HTR-8/SVneo (cell line): Measurements from ENCODE around the gene ZNF549.

Experiments
- DNase-seq: peaks from one replicate; pipeline ENCODE4 v3.0.0; 2011; ENCODE audit warnings: low spot score, mixed read lengths; ENCODE audit not compliant: insufficient read length
- FAIRE-seq: peaks from 2 replicates; lab custom pipeline; 2011; peaks lifted over from hg19 to GRCh38; lab: Jason Lieb, UNC

ZNF549 gene

GRCh38 chr19:57563547-57563946 lies 36.4 kb downstream of the ZNF549 start:
- no peak for DNase-seq
- no peak for FAIRE-seq

GRCh38 chr19:57566396-57567265 lies 39.5 kb downstream of the ZNF549 start:
- no peak for FAIRE-seq

GRCh38 chr19:57570707-57571106 lies 43.6 kb downstream of the ZNF549 start:
- no peak for DNase-seq
- peak; percentile 54 for FAIRE-seq

More at GRCh38 chr19:57566396-57567265, 39.5 kb downstream of the ZNF549 start:
- DNase-seq = no peak

GRCh38 chr19:57572415-57572947 lies 45.3 kb downstream of the ZNF549 start:
- no peak for DNase-seq
- FAIRE-seq = no peak

GRCh38 chr19:57576661-57577060 lies 49.5 kb downstream of the ZNF549 start:
- no peak for DNase-seq
- FAIRE-seq = no peak

GRCh38 chr19:57578487-57579205 lies 51.5 kb downstream of the ZNF549 start, which contains the start of gene ZNF416:
ZNF416 (minus strand) TSS chr19:57578911; CDS start chr19:57578704, 207 bp downstream.
- FAIRE-seq (peak; percentile 95), DNase-seq (peak; percentile 97)

GRCh38 chr19:57583104-57583520 lies 56.0 kb downstream of the ZNF549 start:
- no peak for FAIRE-seq
- no peak for DNase-seq

- DNase-seq = peak; percentile 93
- peak; percentile 90 for FAIRE-seq
Measured at GRCh38 chr19:57583521-57584416, 56.6 kb downstream of the ZNF549 start, which contains the start of gene ZIK1. ZIK1 (plus strand) TSS chr19:57584145; CDS start chr19:57584357, 212 bp downstream.

- no peak for DNase-seq
- FAIRE-seq = no peak
Measured at GRCh38 chr19:57587529-57587928, 60.4 kb downstream of the ZNF549 start.

- FAIRE-seq = no peak
- no peak for DNase-seq
Measured at GRCh38 chr19:57599377-57599760, 72.2 kb downstream of the ZNF549 start.

- peak; percentile 88 for DNase-seq
- peak; percentile 89 for FAIRE-seq
Measured at GRCh38 chr19:57599761-57600383, 72.7 kb downstream of the ZNF549 start, which contains the start of gene ZNF530. ZNF530 (plus strand) TSS chr19:57599885; CDS start chr19:57604346, 4,461 bp downstream.

GRCh38 chr19:57606931-57607330 lies 79.8 kb downstream of the ZNF549 start:
- FAIRE-seq (no peak), DNase-seq (no peak)
